GM12891 (cell line): Measurements from ENCODE around the gene EEF1AKMT2.

ENCODE experiments used
- POLR2A ChIP-seq: IDR thresholded peaks from 2 replicates; pipeline ENCODE4 v1.6.1; 2011; ENCODE audit warnings: low read depth, low read length, control low read depth
- POLR2AphosphoS5 ChIP-seq: IDR thresholded peaks from 2 replicates; pipeline ENCODE4 v1.6.1; 2011; ENCODE audit warnings: low read depth, low read length, control low read depth
- SPI1 ChIP-seq: IDR thresholded peaks from 2 replicates; pipeline ENCODE4 v1.6.1; 2011; ENCODE audit warnings: low read depth, low read length, control low read depth
- TAF1 ChIP-seq: IDR thresholded peaks from 2 replicates; pipeline ENCODE4 v1.6.1; 2011; ENCODE audit warnings: low read depth, low read length, control low read depth

GRCh38 chr10:124716369-124716768 lies 75.3 kb downstream of the EEF1AKMT2 start:
- TF ChIP-seq POLR2A = no peak
- no peak for TF ChIP-seq TAF1
- no peak for TF ChIP-seq POLR2AphosphoS5
- TF ChIP-seq SPI1 = no peak
